GM18909 (cell line): Measurements from ENCODE around the gene SLTM.
"Not testable (repeated sequence)": the region's sequence is repeated elsewhere in the genome, so short reads cannot be mapped to it uniquely, and the experiment has no call there.

ENCODE experiments used
- ATAC-seq: cut with Tn5 transposase; IDR thresholded peaks from one replicate; pipeline ENCODE4 v1.9.1; 2021; ENCODE audit warnings: mild to moderate bottlenecking; ENCODE audit not compliant: unreplicated experiment, poor library complexity

The SLTM gene

DNA sequence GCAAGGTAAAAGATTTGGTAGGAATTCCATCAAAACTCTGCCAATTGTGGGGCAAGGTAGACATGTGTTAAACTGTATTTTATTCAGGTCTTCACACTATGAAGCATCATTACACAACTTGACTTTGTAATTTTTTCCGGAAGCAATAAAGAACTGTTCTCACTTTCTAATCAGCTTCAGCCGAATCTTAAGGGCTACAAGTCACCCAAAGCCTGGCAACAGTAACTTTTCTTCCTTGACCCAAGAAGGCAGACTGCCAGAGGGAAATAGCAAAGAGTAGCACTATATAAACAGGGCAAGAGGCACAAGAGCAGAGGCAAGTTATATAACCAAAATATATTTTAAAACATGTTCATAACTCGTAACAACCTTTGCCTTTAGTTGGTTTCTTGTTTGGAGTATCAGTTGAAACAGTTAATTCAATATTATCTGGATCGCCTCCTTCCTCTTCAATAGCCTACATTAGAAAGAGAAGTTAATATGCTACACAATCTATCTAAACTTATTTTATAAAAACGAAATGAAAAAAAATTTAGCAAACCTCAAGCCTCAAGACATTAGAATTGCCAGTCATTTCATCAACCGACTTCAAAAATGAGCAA lies 1.4 kb downstream of the SLTM start:
- ATAC-seq: no peak

- ATAC-seq: no peak
These were observed 3.5 kb downstream of the SLTM start for GRCh38 chr15:58929891-58930416.

GRCh38 chr15:58926823-58927222 lies 6.7 kb downstream of the SLTM start:
- no peak for ATAC-seq

DNA sequence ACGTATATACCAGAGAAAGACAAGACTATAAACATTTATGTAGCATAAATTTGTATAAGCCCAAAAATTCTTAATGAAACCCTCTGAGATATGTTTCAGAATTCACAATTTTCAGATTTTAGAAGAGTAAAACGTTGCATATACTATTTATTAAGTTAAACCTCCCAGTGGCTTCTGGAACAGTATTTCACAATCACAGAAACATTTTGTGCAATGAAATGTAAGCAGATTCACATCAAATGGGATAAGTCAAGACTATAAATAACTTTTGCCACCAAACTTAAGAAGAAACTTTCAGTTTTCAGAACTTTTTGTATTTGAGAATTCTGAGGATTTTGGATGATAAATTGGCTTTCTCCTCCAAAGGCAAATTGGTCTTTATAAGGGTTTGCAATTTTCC lies 9.2 kb downstream of the SLTM start:
- no peak for ATAC-seq

DNA sequence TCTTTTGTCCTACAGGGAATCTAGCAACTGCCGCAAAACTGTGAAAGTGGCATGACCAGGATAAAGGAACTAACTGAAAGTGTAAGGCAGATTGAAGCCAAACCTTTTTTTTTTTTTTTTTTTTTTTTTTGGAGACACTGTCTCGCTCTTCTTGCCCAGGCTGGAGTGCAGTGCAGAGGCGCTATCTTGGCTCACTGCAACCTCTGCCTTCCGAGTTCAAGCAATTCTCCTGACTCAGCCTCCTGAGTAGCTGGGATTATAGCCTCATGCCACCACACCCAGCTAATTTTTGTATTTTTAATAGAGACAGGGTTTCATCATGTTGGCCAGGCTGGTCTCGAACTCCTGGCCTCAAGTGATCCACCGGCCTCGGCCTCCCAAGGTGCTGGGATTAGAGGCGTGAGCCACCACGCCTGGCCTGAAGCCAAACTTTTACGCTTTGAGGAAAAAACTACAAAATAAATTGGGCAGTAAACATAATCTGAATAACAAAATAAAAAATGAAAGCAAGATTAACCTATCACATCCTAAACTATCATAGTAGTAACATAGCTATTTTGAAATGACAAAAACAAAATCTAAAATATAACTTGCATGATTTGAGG lies 9.7 kb downstream of the SLTM start:
- no peak for ATAC-seq

DNA sequence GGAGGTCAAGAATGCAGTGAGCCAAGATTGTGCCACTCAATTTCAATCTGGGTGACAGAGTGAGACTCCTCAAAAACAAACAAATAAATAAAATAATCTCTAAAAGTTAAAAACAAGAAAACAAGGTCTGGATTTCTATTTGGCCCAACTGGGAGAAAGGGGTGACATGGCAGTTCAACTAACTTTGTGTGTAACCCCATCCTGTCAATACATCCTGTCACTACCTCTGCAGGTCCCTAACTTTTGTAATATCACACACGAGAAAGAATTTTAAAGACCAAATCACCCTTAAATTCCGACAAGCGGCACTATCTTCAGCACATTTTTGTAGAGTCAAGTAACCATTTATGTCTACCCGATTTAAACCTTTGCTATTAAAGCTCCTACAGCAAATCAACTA lies 10.2 kb downstream of the SLTM start:
- ATAC-seq: no peak

DNA sequence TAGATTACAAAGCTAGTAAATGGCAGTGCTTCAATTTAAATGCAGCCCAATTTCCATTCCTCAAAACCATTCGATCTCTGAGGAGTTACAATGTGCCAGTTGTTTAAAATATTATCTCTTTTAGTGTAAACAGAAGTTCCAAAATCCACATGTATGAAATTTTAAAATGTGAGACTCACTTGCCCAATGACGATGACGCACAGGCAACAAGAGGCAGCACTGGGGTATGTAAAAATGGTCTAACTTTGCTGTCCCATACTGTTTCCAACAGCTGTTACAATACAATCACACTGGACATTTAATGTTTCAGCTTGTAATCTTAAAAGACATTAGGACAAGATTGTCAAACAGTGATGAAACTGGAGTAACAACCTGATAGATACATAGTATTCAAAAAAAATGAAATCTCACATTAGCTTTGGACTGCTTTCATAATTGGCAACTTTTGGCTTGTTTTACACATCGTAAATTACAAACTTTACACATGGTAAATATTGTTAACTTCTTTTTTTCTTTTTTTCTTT lies 12.2 kb downstream of the SLTM start:
- ATAC-seq: no peak

DNA sequence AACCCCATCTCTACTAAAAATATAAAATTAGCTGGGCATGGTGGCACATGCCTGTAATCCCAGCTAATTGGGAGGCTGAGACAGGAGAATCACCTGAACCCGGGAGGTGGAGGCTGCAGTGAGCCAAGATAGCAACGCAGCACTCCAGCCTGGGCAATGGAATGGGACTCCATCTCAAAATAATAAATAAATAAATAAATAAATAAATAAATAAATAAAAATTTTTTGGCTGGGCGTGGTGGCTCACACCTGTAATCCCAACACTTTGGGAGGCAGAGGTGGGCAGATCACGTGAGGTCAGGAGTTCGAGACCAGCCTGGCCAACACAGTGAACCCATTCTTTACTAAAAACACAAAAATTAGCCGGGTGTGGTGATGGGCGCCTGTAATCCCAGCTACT lies 13.0 kb downstream of the SLTM start:
- ATAC-seq: not testable (repeated sequence)

GRCh38 chr15:58919232-58919631 lies 14.2 kb downstream of the SLTM start:
- no peak for ATAC-seq

DNA sequence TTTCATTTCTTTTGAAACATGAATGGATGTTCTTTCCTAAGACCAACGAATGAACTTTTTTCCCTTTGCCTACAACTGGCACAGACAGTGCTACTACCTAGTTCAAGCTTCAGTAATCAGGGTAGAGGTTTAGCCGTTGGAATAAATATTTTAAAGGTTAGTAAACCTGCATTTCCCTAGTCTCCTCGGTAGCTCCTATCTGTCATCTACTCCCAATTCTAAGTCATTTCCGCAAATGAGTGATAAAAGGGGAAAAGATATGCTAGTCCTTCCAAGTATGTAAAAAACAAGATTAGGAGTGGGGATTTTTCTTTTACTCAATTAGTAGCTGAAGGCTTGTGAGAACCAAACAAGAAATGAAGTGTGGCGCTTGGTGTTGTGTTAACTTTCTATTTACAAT lies 15.2 kb downstream of the SLTM start:
- ATAC-seq: no peak

- not testable (repeated sequence) for ATAC-seq
These were observed 15.8 kb downstream of the SLTM start for GRCh38 chr15:58917613-58918129.

DNA sequence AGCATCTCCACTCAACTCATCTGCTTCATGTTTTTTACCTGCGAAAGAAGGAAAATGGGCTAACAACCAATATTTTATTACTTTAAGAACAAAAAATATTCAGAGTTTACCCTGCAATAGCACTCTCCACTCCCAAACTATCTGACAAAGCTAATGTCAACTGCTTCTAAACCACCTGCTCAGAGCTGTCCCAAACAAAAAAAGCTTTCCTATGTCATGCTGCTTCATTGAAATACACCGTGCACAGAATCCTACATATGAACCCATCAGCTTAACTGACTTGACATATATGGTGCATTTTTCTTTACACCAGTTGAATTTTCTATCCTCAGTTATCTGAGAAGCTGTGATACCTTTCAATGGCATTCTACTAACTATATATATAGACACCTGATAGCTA lies 16.5 kb downstream of the SLTM start:
- ATAC-seq: no peak

- ATAC-seq: no peak
These were observed 23.0 kb downstream of the SLTM start for GRCh38 chr15:58910456-58910855.

- no peak for ATAC-seq
These were observed 23.9 kb downstream of the SLTM start for GRCh38 chr15:58909616-58910015.

DNA sequence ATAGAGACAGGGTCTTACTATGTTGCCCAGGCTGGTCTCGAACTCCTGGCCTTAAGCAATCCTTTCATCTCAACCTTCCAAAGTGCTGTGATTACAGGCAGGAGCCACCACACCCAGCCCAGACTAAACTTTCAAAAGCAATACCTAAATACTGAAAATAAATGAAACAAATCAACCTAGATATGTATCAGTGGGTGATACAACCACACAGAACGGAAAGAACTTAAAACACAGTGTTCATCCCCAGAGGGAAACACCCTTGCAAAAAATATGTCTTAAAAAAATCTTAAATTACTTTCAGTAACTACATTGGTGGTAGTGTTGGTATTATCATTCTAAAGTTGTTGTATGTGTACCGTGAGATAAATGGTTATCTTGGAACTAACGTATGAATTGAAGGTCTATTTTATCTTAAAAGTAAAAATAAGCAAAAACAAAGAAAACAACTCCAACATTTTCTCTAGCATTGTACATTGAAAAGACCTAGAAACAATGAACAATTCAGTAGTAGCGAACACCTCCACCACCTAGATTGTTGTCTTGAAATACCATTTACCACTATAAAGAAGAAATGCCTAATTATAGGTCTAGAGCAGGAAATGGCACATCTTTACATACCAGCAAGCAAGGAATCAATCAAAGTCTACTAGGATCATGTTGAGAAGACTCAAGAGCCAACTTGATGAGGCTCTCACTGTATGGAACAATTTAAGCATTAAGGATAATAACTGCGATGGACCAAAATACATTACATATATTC lies 24.7 kb downstream of the SLTM start:
- no peak for ATAC-seq

GRCh38 chr15:58900631-58901030 lies 32.8 kb downstream of the SLTM start:
- ATAC-seq: no peak

- ATAC-seq: no peak
These were observed 35.3 kb downstream of the SLTM start for GRCh38 chr15:58898150-58898680.

GRCh38 chr15:58889363-58889762 lies 44.1 kb downstream of the SLTM start:
- no peak for ATAC-seq

GRCh38 chr15:58886921-58887320 lies 46.6 kb downstream of the SLTM start:
- no peak for ATAC-seq

DNA sequence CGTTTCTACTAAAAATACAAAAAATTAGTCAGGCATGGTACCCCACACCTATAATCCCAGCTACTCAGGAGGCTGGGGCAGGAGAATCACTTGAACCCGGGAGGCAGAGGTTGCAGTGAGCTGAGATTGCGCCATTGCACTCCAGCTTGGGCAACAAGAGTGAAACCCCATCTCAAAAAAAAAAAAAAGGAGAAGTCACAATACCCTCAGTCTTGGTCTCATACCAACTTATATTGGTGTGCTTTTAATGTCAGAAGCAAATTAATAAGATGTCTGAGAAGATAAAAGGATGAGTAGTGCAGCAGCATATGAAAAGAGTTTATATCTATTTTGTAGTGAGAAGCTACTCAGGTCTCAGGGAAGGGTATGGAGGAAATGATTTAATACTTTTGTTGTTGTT lies 49.6 kb downstream of the SLTM start:
- ATAC-seq: not testable (repeated sequence)

DNA sequence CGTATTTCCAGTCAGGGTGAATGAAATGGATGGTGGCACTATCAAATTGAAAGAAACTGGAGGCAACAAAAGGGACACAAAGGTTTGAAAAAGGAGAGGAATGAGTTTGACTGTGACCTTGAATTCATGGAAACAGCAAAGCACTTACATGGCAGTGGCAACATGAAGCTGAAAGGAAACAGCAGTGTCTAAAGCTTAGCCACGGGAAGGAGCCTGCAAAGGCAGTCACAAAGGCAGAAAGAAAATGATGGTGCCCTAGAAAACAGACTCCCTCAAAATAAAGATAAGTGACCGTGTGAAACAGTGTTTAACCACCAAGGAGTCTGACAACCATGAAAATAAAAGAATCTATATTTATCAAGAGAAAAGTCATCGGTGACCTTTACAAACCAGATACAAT lies 51.2 kb downstream of the SLTM start:
- no peak for ATAC-seq
